GM23338 (cell line): ENCODE results near the gene GALM. TPM values are rescaled to one million over a fixed set of nuclear protein-coding genes. Genes with fewer than 3 reads are reported as not detected.
"Not testable (repeated sequence)": the region's sequence is repeated elsewhere in the genome, so short reads cannot be mapped to it uniquely, and the experiment has no call there.

Experiments used
- ATAC-seq: fragments of 200-7000 bp; cut with Tn5 transposase; 3 replicates; pipeline ENCODE4 v1.9.1; 2020
- DNase-seq: peaks from one replicate; pipeline ENCODE4 v3.0.0-alpha.2; 2015; ENCODE audit warnings: low spot score
- H2AFZ ChIP-seq: fragments of 200-600 bp; sonication (generic); 2 replicates; pipeline ENCODE4 v1.8.0; 2016; ENCODE audit warnings: antibody characterized with exemption, mild to moderate bottlenecking, moderate library complexity
- H3F3A ChIP-seq: fragments of 200-600 bp; sonication (generic); replicated peaks from 2 replicates; pipeline ENCODE4 v1.8.0; 2017; ENCODE audit warnings: antibody characterized with exemption, mixed run types, low read depth
- H3K27ac ChIP-seq: fragments of 200-600 bp; sonication (generic); 2 replicates; pipeline ENCODE4 v1.6.1; 2016; ENCODE audit warnings: low read depth
- H3K27me3 ChIP-seq: fragments of 200-600 bp; sonication (generic); 2 replicates; pipeline ENCODE4 v1.8.0; 2016; ENCODE audit warnings: mild to moderate bottlenecking, mixed run types, moderate library complexity; ENCODE audit not compliant: insufficient read depth
- H3K36me3 ChIP-seq: fragments of 200-600 bp; sonication (generic); 2 replicates; pipeline ENCODE4 v1.8.0; 2016; ENCODE audit warnings: mild to moderate bottlenecking; ENCODE audit not compliant: insufficient read depth
- H3K4me1 ChIP-seq: fragments of 200-600 bp; sonication (generic); 2 replicates; pipeline ENCODE4 v1.8.0; 2016; ENCODE audit warnings: mild to moderate bottlenecking, moderate library complexity; ENCODE audit not compliant: insufficient read depth
- H3K4me2 ChIP-seq: fragments of 200-600 bp; sonication (generic); 2 replicates; pipeline ENCODE4 v1.7.1; 2017; ENCODE audit warnings: mixed run types
- H3K4me3 ChIP-seq: fragments of 200-600 bp; sonication (generic); 2 replicates; pipeline ENCODE4 v1.6.1; 2016; ENCODE audit warnings: mixed run types
- H3K79me2 ChIP-seq: fragments of 200-600 bp; sonication (generic); replicated peaks from 2 replicates; pipeline ENCODE4 v1.8.0; 2017; ENCODE audit warnings: mild to moderate bottlenecking; ENCODE audit not compliant: insufficient read depth
- H3K9me2 ChIP-seq: fragments of 200-600 bp; sonication (generic); 2 replicates; pipeline ENCODE4 v1.8.0; 2017; ENCODE audit not compliant: insufficient read depth
- H4K20me1 ChIP-seq: fragments of 200-600 bp; sonication (generic); replicated peaks from 2 replicates; pipeline ENCODE4 v1.8.0; 2017; ENCODE audit warnings: mild to moderate bottlenecking; ENCODE audit not compliant: insufficient read depth
- H3K27ac Mint-ChIP-seq: 2 replicates; pipeline ENCODE4 v1.8.0; 2020; ENCODE audit warnings: inconsistent platforms, mild to moderate bottlenecking, moderate library complexity, mixed read lengths
- H3K27me3 Mint-ChIP-seq: 3 replicates; pipeline ENCODE4 v1.8.0; 2022; ENCODE audit warnings: low read depth, mild to moderate bottlenecking, moderate library complexity, mixed read lengths, inconsistent platforms; ENCODE audit not compliant: insufficient read depth, poor library complexity
- H3K36me3 Mint-ChIP-seq: 3 replicates; pipeline ENCODE4 v1.8.0; 2021; ENCODE audit warnings: low read depth, mild to moderate bottlenecking, inconsistent platforms, moderate library complexity, mixed read lengths
- H3K4me1 Mint-ChIP-seq: 3 replicates; pipeline ENCODE4 v1.8.0; 2020; ENCODE audit warnings: mild to moderate bottlenecking, inconsistent platforms, mixed read lengths
- H3K4me3 Mint-ChIP-seq: 3 replicates; pipeline ENCODE4 v1.8.0; 2021; ENCODE audit warnings: moderate library complexity, mild to moderate bottlenecking, inconsistent platforms, mixed read lengths
- H3K9me3 Mint-ChIP-seq: 3 replicates; pipeline ENCODE4 v1.8.0; 2020; ENCODE audit warnings: moderate library complexity, mild to moderate bottlenecking, inconsistent platforms, mixed read lengths
- EZH2 ChIP-seq: fragments of 200-600 bp; sonication (generic); IDR thresholded peaks from one replicate; pipeline ENCODE4 v1.8.0; 2017; ENCODE audit warnings: antibody characterized with exemption, mild to moderate bottlenecking, low read depth; ENCODE audit not compliant: unreplicated experiment
- JUNB ChIP-seq: IDR thresholded peaks from one replicate; pipeline ENCODE4 v1.6.1; 2016; ENCODE audit warnings: antibody characterized with exemption; ENCODE audit not compliant: unreplicated experiment
- NANOG ChIP-seq: IDR thresholded peaks from 2 replicates; pipeline ENCODE4 v1.6.1; 2016; ENCODE audit warnings: antibody characterized with exemption, borderline replicate concordance
- POLR2AphosphoS5 ChIP-seq: IDR thresholded peaks from 2 replicates; pipeline ENCODE4 v1.6.1; 2016; ENCODE audit warnings: antibody characterized with exemption, low read depth
- STAT1 ChIP-seq: IDR thresholded peaks from one replicate; pipeline ENCODE4 v1.6.1; 2016; ENCODE audit warnings: antibody characterized with exemption; ENCODE audit not compliant: unreplicated experiment
- polyA plus RNA-seq: library from polyadenylated mRNA; unstranded; fragments of >200 nt; fragmentation: Nextera tagmentation; extraction: Ambion mirVana; gene quantifications from 2 replicates; pipeline ENCODE4 v1.2.1, GENCODE V29; 2016
- total RNA-seq: library from RNA; depleted of rRNA; stranded (reverse); fragments of >200 nt; shearing (Covaris generic); gene quantifications from 2 replicates; pipeline ENCODE4 v1.2.3, GENCODE V29; 2014
- TF ChIP-seq, protein P1 (sequence below): fragments of 250-450 bp; sonication (Bioruptor Pico); IDR thresholded peaks from 2 replicates; pipeline ENCODE4 v1.5.0; 2020; ENCODE audit warnings: mild to moderate bottlenecking, moderate library complexity
- TF ChIP-seq, protein P2 (sequence below): IDR thresholded peaks from one replicate; pipeline ENCODE4 v1.6.1; 2018; ENCODE audit warnings: antibody characterized with exemption; ENCODE audit not compliant: unreplicated experiment
- TF ChIP-seq, protein P3 (sequence below): IDR thresholded peaks from 2 replicates; pipeline ENCODE4 v1.6.1; 2016; ENCODE audit warnings: antibody characterized with exemption
- TF ChIP-seq, protein P4 (sequence below), 2 experiments: fragments of 200-600 bp in 1 of 2; sonication (generic) in 1 of 2; conservative IDR thresholded peaks; 2 replicates each; pipeline versions ENCODE4 v1.5.1 to v1.6.1; 2016 to 2017; ENCODE audit warnings: antibody characterized with exemption in 2 of 2, low read depth in 2 of 2, mild to moderate bottlenecking in 2 of 2, moderate library complexity in 1 of 2

The GALM gene
- total and polyA plus RNA-seq, 2 experiments from 2014 or later: 9.3 to 21.6 TPM

DNA sequence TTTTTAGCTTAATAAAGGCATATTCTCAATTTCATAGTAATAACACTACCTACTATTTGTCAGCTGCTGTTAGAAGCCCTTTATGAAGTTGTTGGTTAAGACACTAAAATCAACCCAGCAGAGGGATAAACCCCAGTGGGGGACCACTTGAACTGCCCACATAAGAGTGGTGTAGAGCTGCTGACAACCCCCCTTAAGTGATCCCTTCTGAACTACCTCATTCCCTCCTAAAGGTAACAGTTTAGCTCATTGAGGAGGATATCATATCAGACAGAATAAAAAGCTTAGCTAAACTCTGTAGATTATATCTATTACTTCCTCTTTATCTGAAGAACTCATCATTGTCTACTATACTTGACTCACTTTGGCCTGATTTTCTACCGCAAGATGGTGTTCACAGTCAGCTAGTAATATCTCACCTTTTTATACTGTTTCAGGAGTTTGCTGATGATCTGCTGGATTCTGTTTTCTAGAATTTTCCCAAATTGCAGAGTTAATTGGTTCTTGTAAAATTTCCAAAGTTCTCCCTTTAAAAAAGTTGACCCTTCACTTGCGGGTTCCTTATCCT lies 16.2 kb downstream of the GALM start (continued):
- TF ChIP-seq, protein P1, sequence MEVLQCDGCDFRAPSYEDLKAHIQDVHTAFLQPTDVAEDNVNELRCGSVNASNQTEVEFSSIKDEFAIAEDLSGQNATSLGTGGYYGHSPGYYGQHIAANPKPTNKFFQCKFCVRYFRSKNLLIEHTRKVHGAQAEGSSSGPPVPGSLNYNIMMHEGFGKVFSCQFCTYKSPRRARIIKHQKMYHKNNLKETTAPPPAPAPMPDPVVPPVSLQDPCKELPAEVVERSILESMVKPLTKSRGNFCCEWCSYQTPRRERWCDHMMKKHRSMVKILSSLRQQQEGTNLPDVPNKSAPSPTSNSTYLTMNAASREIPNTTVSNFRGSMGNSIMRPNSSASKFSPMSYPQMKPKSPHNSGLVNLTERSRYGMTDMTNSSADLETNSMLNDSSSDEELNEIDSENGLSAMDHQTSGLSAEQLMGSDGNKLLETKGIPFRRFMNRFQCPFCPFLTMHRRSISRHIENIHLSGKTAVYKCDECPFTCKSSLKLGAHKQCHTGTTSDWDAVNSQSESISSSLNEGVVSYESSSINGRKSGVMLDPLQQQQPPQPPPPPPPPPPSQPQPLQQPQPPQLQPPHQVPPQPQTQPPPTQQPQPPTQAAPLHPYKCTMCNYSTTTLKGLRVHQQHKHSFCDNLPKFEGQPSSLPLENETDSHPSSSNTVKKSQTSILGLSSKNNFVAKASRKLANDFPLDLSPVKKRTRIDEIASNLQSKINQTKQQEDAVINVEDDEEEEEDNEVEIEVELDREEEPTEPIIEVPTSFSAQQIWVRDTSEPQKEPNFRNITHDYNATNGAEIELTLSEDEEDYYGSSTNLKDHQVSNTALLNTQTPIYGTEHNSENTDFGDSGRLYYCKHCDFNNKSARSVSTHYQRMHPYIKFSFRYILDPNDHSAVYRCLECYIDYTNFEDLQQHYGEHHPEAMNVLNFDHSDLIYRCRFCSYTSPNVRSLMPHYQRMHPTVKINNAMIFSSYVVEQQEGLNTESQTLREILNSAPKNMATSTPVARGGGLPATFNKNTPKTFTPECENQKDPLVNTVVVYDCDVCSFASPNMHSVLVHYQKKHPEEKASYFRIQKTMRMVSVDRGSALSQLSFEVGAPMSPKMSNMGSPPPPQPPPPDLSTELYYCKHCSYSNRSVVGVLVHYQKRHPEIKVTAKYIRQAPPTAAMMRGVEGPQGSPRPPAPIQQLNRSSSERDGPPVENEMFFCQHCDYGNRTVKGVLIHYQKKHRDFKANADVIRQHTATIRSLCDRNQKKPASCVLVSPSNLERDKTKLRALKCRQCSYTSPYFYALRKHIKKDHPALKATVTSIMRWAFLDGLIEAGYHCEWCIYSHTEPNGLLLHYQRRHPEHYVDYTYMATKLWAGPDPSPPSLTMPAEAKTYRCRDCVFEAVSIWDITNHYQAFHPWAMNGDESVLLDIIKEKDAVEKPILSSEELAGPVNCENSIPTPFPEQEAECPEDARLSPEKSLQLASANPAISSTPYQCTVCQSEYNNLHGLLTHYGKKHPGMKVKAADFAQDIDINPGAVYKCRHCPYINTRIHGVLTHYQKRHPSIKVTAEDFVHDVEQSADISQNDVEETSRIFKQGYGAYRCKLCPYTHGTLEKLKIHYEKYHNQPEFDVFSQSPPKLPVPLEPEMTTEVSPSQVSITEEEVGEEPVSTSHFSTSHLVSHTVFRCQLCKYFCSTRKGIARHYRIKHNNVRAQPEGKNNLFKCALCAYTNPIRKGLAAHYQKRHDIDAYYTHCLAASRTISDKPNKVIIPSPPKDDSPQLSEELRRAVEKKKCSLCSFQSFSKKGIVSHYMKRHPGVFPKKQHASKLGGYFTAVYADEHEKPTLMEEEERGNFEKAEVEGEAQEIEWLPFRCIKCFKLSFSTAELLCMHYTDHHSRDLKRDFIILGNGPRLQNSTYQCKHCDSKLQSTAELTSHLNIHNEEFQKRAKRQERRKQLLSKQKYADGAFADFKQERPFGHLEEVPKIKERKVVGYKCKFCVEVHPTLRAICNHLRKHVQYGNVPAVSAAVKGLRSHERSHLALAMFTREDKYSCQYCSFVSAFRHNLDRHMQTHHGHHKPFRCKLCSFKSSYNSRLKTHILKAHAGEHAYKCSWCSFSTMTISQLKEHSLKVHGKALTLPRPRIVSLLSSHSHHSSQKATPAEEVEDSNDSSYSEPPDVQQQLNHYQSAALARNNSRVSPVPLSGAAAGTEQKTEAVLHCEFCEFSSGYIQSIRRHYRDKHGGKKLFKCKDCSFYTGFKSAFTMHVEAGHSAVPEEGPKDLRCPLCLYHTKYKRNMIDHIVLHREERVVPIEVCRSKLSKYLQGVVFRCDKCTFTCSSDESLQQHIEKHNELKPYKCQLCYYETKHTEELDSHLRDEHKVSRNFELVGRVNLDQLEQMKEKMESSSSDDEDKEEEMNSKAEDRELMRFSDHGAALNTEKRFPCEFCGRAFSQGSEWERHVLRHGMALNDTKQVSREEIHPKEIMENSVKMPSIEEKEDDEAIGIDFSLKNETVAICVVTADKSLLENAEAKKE (CRISPR knock-in tag): no peak
- TF ChIP-seq STAT1: no peak
- TF ChIP-seq JUNB: no peak
- TF ChIP-seq EZH2: no peak
- TF ChIP-seq, protein P2, sequence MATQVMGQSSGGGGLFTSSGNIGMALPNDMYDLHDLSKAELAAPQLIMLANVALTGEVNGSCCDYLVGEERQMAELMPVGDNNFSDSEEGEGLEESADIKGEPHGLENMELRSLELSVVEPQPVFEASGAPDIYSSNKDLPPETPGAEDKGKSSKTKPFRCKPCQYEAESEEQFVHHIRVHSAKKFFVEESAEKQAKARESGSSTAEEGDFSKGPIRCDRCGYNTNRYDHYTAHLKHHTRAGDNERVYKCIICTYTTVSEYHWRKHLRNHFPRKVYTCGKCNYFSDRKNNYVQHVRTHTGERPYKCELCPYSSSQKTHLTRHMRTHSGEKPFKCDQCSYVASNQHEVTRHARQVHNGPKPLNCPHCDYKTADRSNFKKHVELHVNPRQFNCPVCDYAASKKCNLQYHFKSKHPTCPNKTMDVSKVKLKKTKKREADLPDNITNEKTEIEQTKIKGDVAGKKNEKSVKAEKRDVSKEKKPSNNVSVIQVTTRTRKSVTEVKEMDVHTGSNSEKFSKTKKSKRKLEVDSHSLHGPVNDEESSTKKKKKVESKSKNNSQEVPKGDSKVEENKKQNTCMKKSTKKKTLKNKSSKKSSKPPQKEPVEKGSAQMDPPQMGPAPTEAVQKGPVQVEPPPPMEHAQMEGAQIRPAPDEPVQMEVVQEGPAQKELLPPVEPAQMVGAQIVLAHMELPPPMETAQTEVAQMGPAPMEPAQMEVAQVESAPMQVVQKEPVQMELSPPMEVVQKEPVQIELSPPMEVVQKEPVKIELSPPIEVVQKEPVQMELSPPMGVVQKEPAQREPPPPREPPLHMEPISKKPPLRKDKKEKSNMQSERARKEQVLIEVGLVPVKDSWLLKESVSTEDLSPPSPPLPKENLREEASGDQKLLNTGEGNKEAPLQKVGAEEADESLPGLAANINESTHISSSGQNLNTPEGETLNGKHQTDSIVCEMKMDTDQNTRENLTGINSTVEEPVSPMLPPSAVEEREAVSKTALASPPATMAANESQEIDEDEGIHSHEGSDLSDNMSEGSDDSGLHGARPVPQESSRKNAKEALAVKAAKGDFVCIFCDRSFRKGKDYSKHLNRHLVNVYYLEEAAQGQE: no peak
- TF ChIP-seq POLR2AphosphoS5: no peak
- TF ChIP-seq NANOG: no peak
- TF ChIP-seq, protein P3, sequence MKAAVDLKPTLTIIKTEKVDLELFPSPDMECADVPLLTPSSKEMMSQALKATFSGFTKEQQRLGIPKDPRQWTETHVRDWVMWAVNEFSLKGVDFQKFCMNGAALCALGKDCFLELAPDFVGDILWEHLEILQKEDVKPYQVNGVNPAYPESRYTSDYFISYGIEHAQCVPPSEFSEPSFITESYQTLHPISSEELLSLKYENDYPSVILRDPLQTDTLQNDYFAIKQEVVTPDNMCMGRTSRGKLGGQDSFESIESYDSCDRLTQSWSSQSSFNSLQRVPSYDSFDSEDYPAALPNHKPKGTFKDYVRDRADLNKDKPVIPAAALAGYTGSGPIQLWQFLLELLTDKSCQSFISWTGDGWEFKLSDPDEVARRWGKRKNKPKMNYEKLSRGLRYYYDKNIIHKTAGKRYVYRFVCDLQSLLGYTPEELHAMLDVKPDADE: no peak
- TF ChIP-seq, protein P4, sequence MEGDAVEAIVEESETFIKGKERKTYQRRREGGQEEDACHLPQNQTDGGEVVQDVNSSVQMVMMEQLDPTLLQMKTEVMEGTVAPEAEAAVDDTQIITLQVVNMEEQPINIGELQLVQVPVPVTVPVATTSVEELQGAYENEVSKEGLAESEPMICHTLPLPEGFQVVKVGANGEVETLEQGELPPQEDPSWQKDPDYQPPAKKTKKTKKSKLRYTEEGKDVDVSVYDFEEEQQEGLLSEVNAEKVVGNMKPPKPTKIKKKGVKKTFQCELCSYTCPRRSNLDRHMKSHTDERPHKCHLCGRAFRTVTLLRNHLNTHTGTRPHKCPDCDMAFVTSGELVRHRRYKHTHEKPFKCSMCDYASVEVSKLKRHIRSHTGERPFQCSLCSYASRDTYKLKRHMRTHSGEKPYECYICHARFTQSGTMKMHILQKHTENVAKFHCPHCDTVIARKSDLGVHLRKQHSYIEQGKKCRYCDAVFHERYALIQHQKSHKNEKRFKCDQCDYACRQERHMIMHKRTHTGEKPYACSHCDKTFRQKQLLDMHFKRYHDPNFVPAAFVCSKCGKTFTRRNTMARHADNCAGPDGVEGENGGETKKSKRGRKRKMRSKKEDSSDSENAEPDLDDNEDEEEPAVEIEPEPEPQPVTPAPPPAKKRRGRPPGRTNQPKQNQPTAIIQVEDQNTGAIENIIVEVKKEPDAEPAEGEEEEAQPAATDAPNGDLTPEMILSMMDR (conservative IDR thresholded peaks at IDR 0.05; ENCODE audit: low read depth in 2 of 2): no peak

DNA sequence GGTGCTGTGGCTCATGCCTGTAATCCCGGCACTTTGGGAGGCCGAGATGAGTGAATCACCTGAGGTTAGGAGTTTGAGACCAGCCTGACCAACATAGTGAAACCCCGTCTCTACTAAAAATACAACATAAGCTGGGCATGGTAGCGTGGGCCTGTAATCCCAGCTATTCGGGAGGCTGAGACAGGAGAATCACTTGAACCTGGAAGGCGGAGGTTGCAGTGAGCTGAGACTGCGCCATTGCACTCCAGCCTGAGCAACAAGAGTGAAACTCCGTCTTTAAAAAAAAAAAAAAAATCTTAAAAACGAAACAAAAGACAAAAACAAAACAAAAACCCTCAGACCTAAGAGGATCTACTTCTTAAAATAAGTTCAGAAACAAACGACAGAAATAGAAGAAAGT lies 16.7 kb downstream of the GALM start:
- peaks cover 19% of the 10 kb centered on the region for H3K36me3 Mint-ChIP-seq
- H3K27ac ChIP-seq, H3K4me2 ChIP-seq, H3F3A ChIP-seq, H3K27me3 Mint-ChIP-seq, H3K27ac Mint-ChIP-seq, DNase-seq, H3K27me3 ChIP-seq, H3K9me3 Mint-ChIP-seq, H3K36me3 ChIP-seq, H3K79me2 ChIP-seq, H3K9me2 ChIP-seq, H2AFZ ChIP-seq, H3K4me3 ChIP-seq, H3K4me1 Mint-ChIP-seq, ATAC-seq, H3K4me1 ChIP-seq, H4K20me1 ChIP-seq, H3K4me3 Mint-ChIP-seq: not testable (repeated sequence)
